ENCODE results near the gene FBXL17. TPM values are rescaled to one million over a fixed set of nuclear protein-coding genes. Genes with fewer than 3 reads are reported as not detected.

The FBXL17 gene
- total RNA-seq, 1 experiment from 2014 or later, result 3.5 TPM

DNA sequence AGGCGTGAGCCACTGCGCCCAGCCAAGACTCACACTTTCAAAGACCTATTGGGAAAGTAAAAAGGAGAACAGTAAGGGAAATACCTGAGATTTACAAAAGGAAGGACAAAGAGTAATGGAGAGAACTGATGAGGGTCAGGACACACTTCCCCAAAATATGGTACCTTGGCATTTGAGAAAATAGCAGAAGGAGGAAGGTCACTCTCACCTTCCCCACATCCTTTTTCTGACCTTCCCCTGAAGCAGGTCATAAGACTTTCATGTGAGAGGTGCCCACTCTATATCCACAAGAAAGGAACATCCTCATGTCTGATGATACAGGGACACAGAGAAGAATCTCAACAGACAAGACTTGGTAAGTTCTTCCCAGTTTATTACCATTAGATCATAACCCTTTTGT, 272.8 kb downstream of the FBXL17 start:
- no peaks in the 10 kb centered on the region for H3K27me3 Mint-ChIP-seq (ENCODE audit: low read depth)
- peaks cover 10% of the 10 kb centered on the region for H3K36me3 Mint-ChIP-seq
- TF ChIP-seq IRF2 (CRISPR knock-in tag; IDR thresholded peaks at IDR 0.05; ENCODE audit: borderline replicate concordance, low read depth), result no peak
- TF ChIP-seq SMAD3 (CRISPR knock-in tag; IDR thresholded peaks at IDR 0.05; ENCODE audit: borderline replicate concordance), result no peak
- TF ChIP-seq, protein P1, sequence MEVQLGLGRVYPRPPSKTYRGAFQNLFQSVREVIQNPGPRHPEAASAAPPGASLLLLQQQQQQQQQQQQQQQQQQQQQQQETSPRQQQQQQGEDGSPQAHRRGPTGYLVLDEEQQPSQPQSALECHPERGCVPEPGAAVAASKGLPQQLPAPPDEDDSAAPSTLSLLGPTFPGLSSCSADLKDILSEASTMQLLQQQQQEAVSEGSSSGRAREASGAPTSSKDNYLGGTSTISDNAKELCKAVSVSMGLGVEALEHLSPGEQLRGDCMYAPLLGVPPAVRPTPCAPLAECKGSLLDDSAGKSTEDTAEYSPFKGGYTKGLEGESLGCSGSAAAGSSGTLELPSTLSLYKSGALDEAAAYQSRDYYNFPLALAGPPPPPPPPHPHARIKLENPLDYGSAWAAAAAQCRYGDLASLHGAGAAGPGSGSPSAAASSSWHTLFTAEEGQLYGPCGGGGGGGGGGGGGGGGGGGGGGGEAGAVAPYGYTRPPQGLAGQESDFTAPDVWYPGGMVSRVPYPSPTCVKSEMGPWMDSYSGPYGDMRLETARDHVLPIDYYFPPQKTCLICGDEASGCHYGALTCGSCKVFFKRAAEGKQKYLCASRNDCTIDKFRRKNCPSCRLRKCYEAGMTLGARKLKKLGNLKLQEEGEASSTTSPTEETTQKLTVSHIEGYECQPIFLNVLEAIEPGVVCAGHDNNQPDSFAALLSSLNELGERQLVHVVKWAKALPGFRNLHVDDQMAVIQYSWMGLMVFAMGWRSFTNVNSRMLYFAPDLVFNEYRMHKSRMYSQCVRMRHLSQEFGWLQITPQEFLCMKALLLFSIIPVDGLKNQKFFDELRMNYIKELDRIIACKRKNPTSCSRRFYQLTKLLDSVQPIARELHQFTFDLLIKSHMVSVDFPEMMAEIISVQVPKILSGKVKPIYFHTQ (CRISPR knock-in tag; IDR thresholded peaks at IDR 0.05), result no peak
- TF ChIP-seq, protein P2, sequence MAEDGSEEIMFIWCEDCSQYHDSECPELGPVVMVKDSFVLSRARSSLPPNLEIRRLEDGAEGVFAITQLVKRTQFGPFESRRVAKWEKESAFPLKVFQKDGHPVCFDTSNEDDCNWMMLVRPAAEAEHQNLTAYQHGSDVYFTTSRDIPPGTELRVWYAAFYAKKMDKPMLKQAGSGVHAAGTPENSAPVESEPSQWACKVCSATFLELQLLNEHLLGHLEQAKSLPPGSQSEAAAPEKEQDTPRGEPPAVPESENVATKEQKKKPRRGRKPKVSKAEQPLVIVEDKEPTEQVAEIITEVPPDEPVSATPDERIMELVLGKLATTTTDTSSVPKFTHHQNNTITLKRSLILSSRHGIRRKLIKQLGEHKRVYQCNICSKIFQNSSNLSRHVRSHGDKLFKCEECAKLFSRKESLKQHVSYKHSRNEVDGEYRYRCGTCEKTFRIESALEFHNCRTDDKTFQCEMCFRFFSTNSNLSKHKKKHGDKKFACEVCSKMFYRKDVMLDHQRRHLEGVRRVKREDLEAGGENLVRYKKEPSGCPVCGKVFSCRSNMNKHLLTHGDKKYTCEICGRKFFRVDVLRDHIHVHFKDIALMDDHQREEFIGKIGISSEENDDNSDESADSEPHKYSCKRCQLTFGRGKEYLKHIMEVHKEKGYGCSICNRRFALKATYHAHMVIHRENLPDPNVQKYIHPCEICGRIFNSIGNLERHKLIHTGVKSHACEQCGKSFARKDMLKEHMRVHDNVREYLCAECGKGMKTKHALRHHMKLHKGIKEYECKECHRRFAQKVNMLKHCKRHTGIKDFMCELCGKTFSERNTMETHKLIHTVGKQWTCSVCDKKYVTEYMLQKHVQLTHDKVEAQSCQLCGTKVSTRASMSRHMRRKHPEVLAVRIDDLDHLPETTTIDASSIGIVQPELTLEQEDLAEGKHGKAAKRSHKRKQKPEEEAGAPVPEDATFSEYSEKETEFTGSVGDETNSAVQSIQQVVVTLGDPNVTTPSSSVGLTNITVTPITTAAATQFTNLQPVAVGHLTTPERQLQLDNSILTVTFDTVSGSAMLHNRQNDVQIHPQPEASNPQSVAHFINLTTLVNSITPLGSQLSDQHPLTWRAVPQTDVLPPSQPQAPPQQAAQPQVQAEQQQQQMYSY (CRISPR knock-in tag; IDR thresholded peaks at IDR 0.05), result no peak
- no peak for TF ChIP-seq CREB1 (CRISPR knock-in tag; IDR thresholded peaks at IDR 0.05)
- no peak for TF ChIP-seq FOXJ3 (CRISPR knock-in tag; IDR thresholded peaks at IDR 0.05; ENCODE audit: borderline replicate concordance)
- no peak for TF ChIP-seq ZNF263 (CRISPR knock-in tag; IDR thresholded peaks at IDR 0.05; ENCODE audit: low read depth)
- TF ChIP-seq, protein P3, sequence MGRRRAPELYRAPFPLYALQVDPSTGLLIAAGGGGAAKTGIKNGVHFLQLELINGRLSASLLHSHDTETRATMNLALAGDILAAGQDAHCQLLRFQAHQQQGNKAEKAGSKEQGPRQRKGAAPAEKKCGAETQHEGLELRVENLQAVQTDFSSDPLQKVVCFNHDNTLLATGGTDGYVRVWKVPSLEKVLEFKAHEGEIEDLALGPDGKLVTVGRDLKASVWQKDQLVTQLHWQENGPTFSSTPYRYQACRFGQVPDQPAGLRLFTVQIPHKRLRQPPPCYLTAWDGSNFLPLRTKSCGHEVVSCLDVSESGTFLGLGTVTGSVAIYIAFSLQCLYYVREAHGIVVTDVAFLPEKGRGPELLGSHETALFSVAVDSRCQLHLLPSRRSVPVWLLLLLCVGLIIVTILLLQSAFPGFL (CRISPR knock-in tag; IDR thresholded peaks at IDR 0.05; ENCODE audit: borderline replicate concordance), result no peak
- no peak for TF ChIP-seq ELF4 (CRISPR knock-in tag; IDR thresholded peaks at IDR 0.05; ENCODE audit: low read depth)
- H3K4me1 Mint-ChIP-seq, result peaks cover 12% of the 10 kb centered on the region
- ChIA-PET POLR2A (no interaction called here), CTCF (no interaction called here)
- H3K9me3 Mint-ChIP-seq, result peaks cover 16% of the 10 kb centered on the region
- no peak overlapping the region for H3K27ac Mint-ChIP-seq
- H3K4me3 Mint-ChIP-seq, result no peak overlapping the region
- no peak for DNase-seq (ENCODE audit: low spot score)
- ATAC-seq, result no peak

DNA sequence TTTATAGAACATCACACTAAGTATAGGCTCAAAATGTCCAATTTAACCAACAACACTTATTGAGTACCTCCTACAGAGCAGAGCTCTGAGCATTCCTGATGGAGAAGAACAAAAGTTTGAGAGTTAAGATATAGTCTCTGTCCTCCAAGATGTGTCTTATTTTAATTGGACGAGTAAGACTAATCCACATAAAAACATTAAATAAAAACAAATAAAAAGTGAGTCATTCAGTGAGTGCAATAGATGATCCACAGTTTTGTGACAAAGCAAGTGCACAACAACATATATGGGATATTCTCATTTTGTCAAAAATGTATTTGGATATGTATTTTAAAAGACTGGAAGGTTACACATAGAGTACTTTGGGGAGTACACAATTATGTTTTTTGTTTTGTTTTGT, 277.4 kb downstream of the FBXL17 start:
- H3K27me3 Mint-ChIP-seq (ENCODE audit: low read depth), result no peaks in the 10 kb centered on the region
- no peaks in the 10 kb centered on the region for H3K36me3 Mint-ChIP-seq
- no peak overlapping the region for H3K27ac Mint-ChIP-seq
- ChIA-PET POLR2A (no interaction called here), CTCF (no interaction called here)
- TF ChIP-seq, protein P4, sequence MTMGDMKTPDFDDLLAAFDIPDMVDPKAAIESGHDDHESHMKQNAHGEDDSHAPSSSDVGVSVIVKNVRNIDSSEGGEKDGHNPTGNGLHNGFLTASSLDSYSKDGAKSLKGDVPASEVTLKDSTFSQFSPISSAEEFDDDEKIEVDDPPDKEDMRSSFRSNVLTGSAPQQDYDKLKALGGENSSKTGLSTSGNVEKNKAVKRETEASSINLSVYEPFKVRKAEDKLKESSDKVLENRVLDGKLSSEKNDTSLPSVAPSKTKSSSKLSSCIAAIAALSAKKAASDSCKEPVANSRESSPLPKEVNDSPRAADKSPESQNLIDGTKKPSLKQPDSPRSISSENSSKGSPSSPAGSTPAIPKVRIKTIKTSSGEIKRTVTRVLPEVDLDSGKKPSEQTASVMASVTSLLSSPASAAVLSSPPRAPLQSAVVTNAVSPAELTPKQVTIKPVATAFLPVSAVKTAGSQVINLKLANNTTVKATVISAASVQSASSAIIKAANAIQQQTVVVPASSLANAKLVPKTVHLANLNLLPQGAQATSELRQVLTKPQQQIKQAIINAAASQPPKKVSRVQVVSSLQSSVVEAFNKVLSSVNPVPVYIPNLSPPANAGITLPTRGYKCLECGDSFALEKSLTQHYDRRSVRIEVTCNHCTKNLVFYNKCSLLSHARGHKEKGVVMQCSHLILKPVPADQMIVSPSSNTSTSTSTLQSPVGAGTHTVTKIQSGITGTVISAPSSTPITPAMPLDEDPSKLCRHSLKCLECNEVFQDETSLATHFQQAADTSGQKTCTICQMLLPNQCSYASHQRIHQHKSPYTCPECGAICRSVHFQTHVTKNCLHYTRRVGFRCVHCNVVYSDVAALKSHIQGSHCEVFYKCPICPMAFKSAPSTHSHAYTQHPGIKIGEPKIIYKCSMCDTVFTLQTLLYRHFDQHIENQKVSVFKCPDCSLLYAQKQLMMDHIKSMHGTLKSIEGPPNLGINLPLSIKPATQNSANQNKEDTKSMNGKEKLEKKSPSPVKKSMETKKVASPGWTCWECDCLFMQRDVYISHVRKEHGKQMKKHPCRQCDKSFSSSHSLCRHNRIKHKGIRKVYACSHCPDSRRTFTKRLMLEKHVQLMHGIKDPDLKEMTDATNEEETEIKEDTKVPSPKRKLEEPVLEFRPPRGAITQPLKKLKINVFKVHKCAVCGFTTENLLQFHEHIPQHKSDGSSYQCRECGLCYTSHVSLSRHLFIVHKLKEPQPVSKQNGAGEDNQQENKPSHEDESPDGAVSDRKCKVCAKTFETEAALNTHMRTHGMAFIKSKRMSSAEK (CRISPR knock-in tag; IDR thresholded peaks at IDR 0.05; ENCODE audit: borderline replicate concordance), result no peak
- H3K4me1 Mint-ChIP-seq, result peaks cover 33% of the 10 kb centered on the region
- H3K4me3 Mint-ChIP-seq, result no peak overlapping the region
- DNase-seq (ENCODE audit: low spot score) (no peak), ATAC-seq (no peak)
- H3K9me3 Mint-ChIP-seq, result peaks cover 4% of the 10 kb centered on the region; the same call in 1 of the 2 replicates

All from WTC11 (cell line).